Measurements from ENCODE around the gene FUT8. TPM values are rescaled to one million over a fixed set of nuclear protein-coding genes. Genes with fewer than 3 reads are reported as not detected.

Gene FUT8
- total RNA-seq, 1 experiment from 2014 or later, result 11.8 TPM

- ChIA-PET POLR2A (no interaction called here), CTCF (interaction anchor here (0.6 kb wide), 1 partner anchor 426 kb away, joined by 3 read pairs; no protein-coding TSS in a partner anchor)
- no TSS peak for BruUV-seq (replicated peaks)
- Mint-ChIP-seq H3K36me3 (ENCODE audit: insufficient read depth, unreplicated experiment) (no peaks in the 10 kb centered on the region), H3K4me3 (ENCODE audit: unreplicated experiment) (no peak overlapping the region), H3K27me3 (ENCODE audit: insufficient read depth, unreplicated experiment) (peaks cover 11% of the 10 kb centered on the region), H3K27ac (ENCODE audit: low read depth, unreplicated experiment) (no peak overlapping the region), H3K9me3 (ENCODE audit: unreplicated experiment) (no peaks in the 10 kb centered on the region), H3K4me1 (ENCODE audit: insufficient read depth, unreplicated experiment) (no peaks in the 10 kb centered on the region)
- intact Hi-C loops (cut with micrococcal nuclease), result no loop called here
- TF ChIP-seq, protein P1, sequence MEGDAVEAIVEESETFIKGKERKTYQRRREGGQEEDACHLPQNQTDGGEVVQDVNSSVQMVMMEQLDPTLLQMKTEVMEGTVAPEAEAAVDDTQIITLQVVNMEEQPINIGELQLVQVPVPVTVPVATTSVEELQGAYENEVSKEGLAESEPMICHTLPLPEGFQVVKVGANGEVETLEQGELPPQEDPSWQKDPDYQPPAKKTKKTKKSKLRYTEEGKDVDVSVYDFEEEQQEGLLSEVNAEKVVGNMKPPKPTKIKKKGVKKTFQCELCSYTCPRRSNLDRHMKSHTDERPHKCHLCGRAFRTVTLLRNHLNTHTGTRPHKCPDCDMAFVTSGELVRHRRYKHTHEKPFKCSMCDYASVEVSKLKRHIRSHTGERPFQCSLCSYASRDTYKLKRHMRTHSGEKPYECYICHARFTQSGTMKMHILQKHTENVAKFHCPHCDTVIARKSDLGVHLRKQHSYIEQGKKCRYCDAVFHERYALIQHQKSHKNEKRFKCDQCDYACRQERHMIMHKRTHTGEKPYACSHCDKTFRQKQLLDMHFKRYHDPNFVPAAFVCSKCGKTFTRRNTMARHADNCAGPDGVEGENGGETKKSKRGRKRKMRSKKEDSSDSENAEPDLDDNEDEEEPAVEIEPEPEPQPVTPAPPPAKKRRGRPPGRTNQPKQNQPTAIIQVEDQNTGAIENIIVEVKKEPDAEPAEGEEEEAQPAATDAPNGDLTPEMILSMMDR (IDR thresholded peaks at IDR 0.05; ENCODE audit: unreplicated experiment), result no peak
- no peak for DNase-seq (ENCODE audit: unreplicated experiment)
Observed at GRCh38 chr14:65784574-65784973, 372.0 kb downstream of the FUT8 start.

GRCh38 chr14:65787461-65787860, 374.9 kb downstream of the FUT8 start:
- Mint-ChIP-seq H3K4me3 (ENCODE audit: unreplicated experiment) (no peak overlapping the region), H3K9me3 (ENCODE audit: unreplicated experiment) (no peaks in the 10 kb centered on the region), H3K36me3 (ENCODE audit: insufficient read depth, unreplicated experiment) (no peaks in the 10 kb centered on the region), H3K27ac (ENCODE audit: low read depth, unreplicated experiment) (no peak overlapping the region), H3K27me3 (ENCODE audit: insufficient read depth, unreplicated experiment) (peaks cover 11% of the 10 kb centered on the region), H3K4me1 (ENCODE audit: insufficient read depth, unreplicated experiment) (no peaks in the 10 kb centered on the region)
- intact Hi-C loops (cut with micrococcal nuclease), result no loop called here
- ChIA-PET CTCF (interaction anchor here (0.9 kb wide), 1 partner anchor 173 kb away, joined by 4 read pairs; no protein-coding TSS in a partner anchor), POLR2A (interaction anchor here (0.6 kb wide), 1 partner anchor 239 kb away, joined by 3 read pairs; no protein-coding TSS in a partner anchor)
- no TSS peak for BruUV-seq (replicated peaks)
- no peak for DNase-seq (ENCODE audit: unreplicated experiment)
- TF ChIP-seq, protein P1 (IDR thresholded peaks at IDR 0.05; ENCODE audit: unreplicated experiment), result no peak

- no peaks in the 10 kb centered on the region for H3K4me1 Mint-ChIP-seq (ENCODE audit: insufficient read depth, unreplicated experiment)
- no peak for DNase-seq (ENCODE audit: unreplicated experiment)
- ChIA-PET POLR2A (interaction anchor here (0.6 kb wide), 1 partner anchor 41 kb away, joined by 3 read pairs; no protein-coding TSS in a partner anchor), CTCF (no interaction called here)
- H3K27me3 Mint-ChIP-seq (ENCODE audit: insufficient read depth, unreplicated experiment), result peaks cover 11% of the 10 kb centered on the region
- intact Hi-C loops (cut with micrococcal nuclease), result no loop called here
- H3K27ac Mint-ChIP-seq (ENCODE audit: low read depth, unreplicated experiment), result no peak overlapping the region
- no peaks in the 10 kb centered on the region for H3K36me3 Mint-ChIP-seq (ENCODE audit: insufficient read depth, unreplicated experiment)
- TF ChIP-seq, protein P1 (IDR thresholded peaks at IDR 0.05; ENCODE audit: unreplicated experiment), result no peak
- H3K4me3 Mint-ChIP-seq (ENCODE audit: unreplicated experiment), result no peak overlapping the region
- no peaks in the 10 kb centered on the region for H3K9me3 Mint-ChIP-seq (ENCODE audit: unreplicated experiment)
- no TSS peak for BruUV-seq (replicated peaks)
Observed at GRCh38 chr14:65788876-65789275, 376.3 kb downstream of the FUT8 start.

GRCh38 chr14:65789363-65789762, 376.8 kb downstream of the FUT8 start:
- POLR2A ChIA-PET, result no interaction called here
- Mint-ChIP-seq H3K36me3 (ENCODE audit: insufficient read depth, unreplicated experiment) (no peaks in the 10 kb centered on the region), H3K4me3 (ENCODE audit: unreplicated experiment) (no peak overlapping the region), H3K4me1 (ENCODE audit: insufficient read depth, unreplicated experiment) (no peaks in the 10 kb centered on the region), H3K27me3 (ENCODE audit: insufficient read depth, unreplicated experiment) (peaks cover 11% of the 10 kb centered on the region), H3K27ac (ENCODE audit: low read depth, unreplicated experiment) (no peak overlapping the region), H3K9me3 (ENCODE audit: unreplicated experiment) (no peaks in the 10 kb centered on the region)
- CTCF ChIA-PET, result interaction anchor here (0.5 kb wide), 1 partner anchor 35 kb away, joined by 4 read pairs; no protein-coding TSS in a partner anchor
- no peak for DNase-seq (ENCODE audit: unreplicated experiment)
- TF ChIP-seq, protein P1 (IDR thresholded peaks at IDR 0.05; ENCODE audit: unreplicated experiment), result no peak
- no TSS peak for BruUV-seq (replicated peaks)
- intact Hi-C loops (cut with micrococcal nuclease), result no loop called here

Measured in MCF 10A (cell line).